ENCODE results near the gene MYO1B. TPM values are rescaled to one million over a fixed set of nuclear protein-coding genes. Genes with fewer than 3 reads are reported as not detected.

Gene MYO1B
- polyA plus RNA-seq, 1 donor (not counting 4 experiments of a cell fraction or from before 2014, with no cell fraction given), result 277 TPM

DNA sequence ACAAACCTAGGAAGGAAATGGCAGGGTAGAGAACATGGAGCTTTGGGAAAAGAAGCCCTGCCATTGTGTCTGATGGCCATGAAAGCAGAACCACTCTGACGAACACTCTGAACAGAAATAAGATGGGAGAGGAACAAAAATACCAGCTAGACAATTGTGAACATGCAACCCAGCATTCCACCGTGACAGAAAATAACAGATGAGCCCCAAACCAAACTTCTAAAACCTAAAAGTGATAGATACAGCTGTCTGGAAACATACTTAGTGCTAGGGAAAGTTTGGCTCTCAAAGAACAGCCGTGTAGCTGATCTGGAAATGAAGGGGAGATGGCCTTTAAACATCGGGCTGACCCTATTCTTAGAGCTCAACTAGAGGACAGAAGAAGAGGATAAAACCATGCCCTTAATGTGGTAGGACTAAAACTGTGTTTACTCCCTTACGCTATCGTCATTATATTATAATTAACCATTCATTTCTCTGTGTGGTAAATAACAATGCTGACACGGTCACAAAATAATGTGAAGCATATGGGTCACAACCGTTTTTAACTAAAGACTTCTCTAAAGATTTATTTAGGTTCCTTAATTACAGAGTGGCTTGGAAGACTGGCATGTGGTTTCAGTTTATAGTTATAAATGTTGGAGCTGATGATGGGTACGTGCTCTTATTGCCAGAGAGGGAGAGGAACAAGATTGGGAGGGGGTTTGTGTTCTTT, 80.6 kb downstream of the MYO1B start:
- Histone ChIP-seq H3K4me3 (ENCODE audit: control insufficient read depth in 2 of 3, extremely low read depth in 1 of 3, insufficient read depth in 2 of 3, low read depth in 1 of 3, low read length in 3 of 3) (no peak overlapping the region), H3K36me3 (ENCODE audit: control insufficient read depth in 2 of 2, extremely low read depth in 1 of 2, insufficient read depth in 2 of 2, low read length in 2 of 2) (peaks cover 5 to 31% of the 10 kb centered on the region in 2 experiments), H4K20me1 (ENCODE audit: control insufficient read depth, extremely low read depth, insufficient read depth, low read length) (peaks cover 12% of the 10 kb centered on the region), H2AFZ (ENCODE audit: control insufficient read depth, low read length) (no peak overlapping the region), H3K79me2 (ENCODE audit: control insufficient read depth, insufficient read depth, low read length) (peaks cover 98% of the 10 kb centered on the region), H3K4me2 (ENCODE audit: control insufficient read depth, extremely low read depth, insufficient read depth, low read depth, low read length) (no peak overlapping the region), H3K9ac (ENCODE audit: control insufficient read depth, extremely low read depth, insufficient read depth, low read length) (no peak overlapping the region), H3K27ac (ENCODE audit: control insufficient read depth, insufficient read depth, low read length) (no peak overlapping the region), H3K4me1 (ENCODE audit: control insufficient read depth, extremely low read depth, insufficient read depth, low read length) (peaks cover 14% of the 10 kb centered on the region), H3K27me3 (ENCODE audit: control insufficient read depth, extremely low read depth, insufficient read depth, low read length) (no peaks in the 10 kb centered on the region), H3K9me1 (ENCODE audit: control insufficient read depth, extremely low read depth, insufficient read depth, low read length) (peaks cover 4% of the 10 kb centered on the region), H3K9me3 (ENCODE audit: control insufficient read depth, low read depth, low read length) (no peaks in the 10 kb centered on the region)
- dilution Hi-C loops (cut with MboI; ENCODE audit: extremely low pct_ligation_motif_present, low sequenced_read_pairs), result no loop called here
- FAIRE-seq (peak; percentile 48), DNase-seq (ENCODE audit: low read depth, low spot score) (no peak)
- TF ChIP-seq EZH2 (IDR thresholded peaks at IDR 0.05; ENCODE audit: low read length), result no peak
- TF ChIP-seq, protein P1, sequence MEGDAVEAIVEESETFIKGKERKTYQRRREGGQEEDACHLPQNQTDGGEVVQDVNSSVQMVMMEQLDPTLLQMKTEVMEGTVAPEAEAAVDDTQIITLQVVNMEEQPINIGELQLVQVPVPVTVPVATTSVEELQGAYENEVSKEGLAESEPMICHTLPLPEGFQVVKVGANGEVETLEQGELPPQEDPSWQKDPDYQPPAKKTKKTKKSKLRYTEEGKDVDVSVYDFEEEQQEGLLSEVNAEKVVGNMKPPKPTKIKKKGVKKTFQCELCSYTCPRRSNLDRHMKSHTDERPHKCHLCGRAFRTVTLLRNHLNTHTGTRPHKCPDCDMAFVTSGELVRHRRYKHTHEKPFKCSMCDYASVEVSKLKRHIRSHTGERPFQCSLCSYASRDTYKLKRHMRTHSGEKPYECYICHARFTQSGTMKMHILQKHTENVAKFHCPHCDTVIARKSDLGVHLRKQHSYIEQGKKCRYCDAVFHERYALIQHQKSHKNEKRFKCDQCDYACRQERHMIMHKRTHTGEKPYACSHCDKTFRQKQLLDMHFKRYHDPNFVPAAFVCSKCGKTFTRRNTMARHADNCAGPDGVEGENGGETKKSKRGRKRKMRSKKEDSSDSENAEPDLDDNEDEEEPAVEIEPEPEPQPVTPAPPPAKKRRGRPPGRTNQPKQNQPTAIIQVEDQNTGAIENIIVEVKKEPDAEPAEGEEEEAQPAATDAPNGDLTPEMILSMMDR (optimal IDR thresholded peaks at IDR 0.05 in 1 of 3, IDR thresholded peaks at IDR 0.05 in 1 of 3, conservative IDR thresholded peaks at IDR 0.05 in 1 of 3; ENCODE audit: extremely low read depth in 1 of 3, insufficient read depth in 2 of 3, low read length in 3 of 3), result no peak

- H3K4me2 ChIP-seq (ENCODE audit: control insufficient read depth, extremely low read depth, insufficient read depth, low read depth, low read length), result no peak overlapping the region
- no peak for DNase-seq (ENCODE audit: low read depth, low spot score)
- peaks cover under 1% of the 10 kb centered on the region for H3K4me1 ChIP-seq (ENCODE audit: control insufficient read depth, extremely low read depth, insufficient read depth, low read length)
- no peak overlapping the region for H3K4me3 ChIP-seq (ENCODE audit: control insufficient read depth in 2 of 3, extremely low read depth in 1 of 3, insufficient read depth in 2 of 3, low read depth in 1 of 3, low read length in 3 of 3)
- H3K27ac ChIP-seq (ENCODE audit: control insufficient read depth, insufficient read depth, low read length), result no peak overlapping the region
- peaks cover 7% of the 10 kb centered on the region for H4K20me1 ChIP-seq (ENCODE audit: control insufficient read depth, extremely low read depth, insufficient read depth, low read length)
- peaks cover 3% of the 10 kb centered on the region for H3K9me1 ChIP-seq (ENCODE audit: control insufficient read depth, extremely low read depth, insufficient read depth, low read length)
- peaks cover 10 to 41% of the 10 kb centered on the region in 2 experiments for H3K36me3 ChIP-seq (ENCODE audit: control insufficient read depth in 2 of 2, extremely low read depth in 1 of 2, insufficient read depth in 2 of 2, low read length in 2 of 2)
- no peaks in the 10 kb centered on the region for H3K9me3 ChIP-seq (ENCODE audit: control insufficient read depth, low read depth, low read length)
- H2AFZ ChIP-seq (ENCODE audit: control insufficient read depth, low read length), result no peak overlapping the region
- H3K9ac ChIP-seq (ENCODE audit: control insufficient read depth, extremely low read depth, insufficient read depth, low read length), result no peak overlapping the region
- TF ChIP-seq EZH2 (IDR thresholded peaks at IDR 0.05; ENCODE audit: low read length), result no peak
- TF ChIP-seq, protein P1 (optimal IDR thresholded peaks at IDR 0.05 in 1 of 3, IDR thresholded peaks at IDR 0.05 in 1 of 3, conservative IDR thresholded peaks at IDR 0.05 in 1 of 3; ENCODE audit: extremely low read depth in 1 of 3, insufficient read depth in 2 of 3, low read length in 3 of 3), result no peak
- FAIRE-seq, result no peak
- dilution Hi-C loops (cut with MboI; ENCODE audit: extremely low pct_ligation_motif_present, low sequenced_read_pairs), result no loop called here
- no peaks in the 10 kb centered on the region for H3K27me3 ChIP-seq (ENCODE audit: control insufficient read depth, extremely low read depth, insufficient read depth, low read length)
- peaks cover 95% of the 10 kb centered on the region for H3K79me2 ChIP-seq (ENCODE audit: control insufficient read depth, insufficient read depth, low read length)
These were observed 82.3 kb downstream of the MYO1B start for GRCh38 chr2:191327484-191327883.
